CD4-positive, alpha-beta T cell treated with Interleukin-6 at 100 ng/mL for 8 hours (primary cell): ENCODE data around the gene ZBTB38.

Experiments
- DNase-seq: peaks from one replicate; pipeline ENCODE4 v3.0.0-alpha.2; 2020; ENCODE audit warnings: mixed read lengths, low spot score

ZBTB38 gene

DNA sequence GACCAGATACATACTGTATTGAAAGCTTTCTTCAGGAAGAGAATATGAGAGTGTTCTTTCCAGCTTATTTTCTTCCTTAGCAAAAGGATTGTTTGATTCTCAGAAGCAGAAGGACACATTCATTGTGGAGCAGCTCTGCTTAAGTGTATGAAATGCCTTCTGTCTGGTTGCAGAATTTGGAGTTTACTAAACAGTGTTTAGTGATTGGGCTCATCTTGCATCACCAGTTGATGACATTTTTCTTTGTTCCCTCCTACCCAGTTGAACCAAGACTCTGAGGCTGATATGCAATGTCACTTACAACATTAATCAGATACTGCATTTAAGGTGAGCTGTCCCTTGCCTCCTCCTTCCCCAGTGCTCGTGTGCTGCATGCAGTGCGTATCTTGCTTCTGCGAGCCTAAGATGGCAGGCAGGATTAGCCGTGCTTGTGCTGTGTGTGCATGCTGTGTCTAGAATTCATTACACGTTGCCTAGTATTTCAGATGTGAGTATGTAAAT, 18.4 kb downstream of the ZBTB38 start:
- DNase-seq = no peak

DNA sequence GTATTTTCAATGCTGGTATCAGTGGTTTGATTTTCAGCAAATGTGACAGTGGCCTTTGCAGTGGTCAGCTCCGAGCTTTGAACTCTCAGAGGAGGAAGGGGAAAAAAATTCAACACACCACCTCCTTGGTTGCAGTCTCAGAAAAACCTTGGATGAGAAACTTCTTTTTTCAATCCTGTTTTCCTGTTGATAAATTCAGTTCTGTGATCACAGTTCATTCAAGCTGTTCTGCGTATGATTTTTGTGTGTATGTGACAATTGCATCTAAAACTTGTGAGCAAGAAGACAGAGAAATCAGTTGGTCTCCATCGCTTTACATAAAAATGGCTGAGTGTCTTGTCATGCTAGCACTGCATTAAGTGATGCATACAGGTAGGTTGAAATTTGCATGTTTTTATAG, 19.2 kb downstream of the ZBTB38 start:
- no peak for DNase-seq

DNA sequence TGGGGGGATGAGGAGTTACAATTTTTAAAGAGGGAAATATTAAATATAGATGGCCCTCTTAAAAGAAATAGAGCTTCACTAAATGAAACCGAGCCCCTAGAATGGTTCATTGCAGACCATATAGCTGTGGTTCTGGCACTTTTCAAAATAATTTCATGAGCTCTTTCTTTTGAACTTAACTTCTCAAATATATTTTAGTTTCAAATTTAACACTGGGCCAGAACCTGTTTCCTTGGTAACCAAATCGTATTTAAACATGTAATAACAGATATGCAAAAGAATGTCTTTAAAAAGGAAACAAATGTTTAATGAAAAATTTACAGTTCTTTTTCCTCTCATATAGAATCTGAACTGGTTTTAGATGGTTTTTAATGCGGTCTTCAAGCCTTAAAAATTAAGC, 20.1 kb downstream of the ZBTB38 start:
- DNase-seq = no peak

DNA sequence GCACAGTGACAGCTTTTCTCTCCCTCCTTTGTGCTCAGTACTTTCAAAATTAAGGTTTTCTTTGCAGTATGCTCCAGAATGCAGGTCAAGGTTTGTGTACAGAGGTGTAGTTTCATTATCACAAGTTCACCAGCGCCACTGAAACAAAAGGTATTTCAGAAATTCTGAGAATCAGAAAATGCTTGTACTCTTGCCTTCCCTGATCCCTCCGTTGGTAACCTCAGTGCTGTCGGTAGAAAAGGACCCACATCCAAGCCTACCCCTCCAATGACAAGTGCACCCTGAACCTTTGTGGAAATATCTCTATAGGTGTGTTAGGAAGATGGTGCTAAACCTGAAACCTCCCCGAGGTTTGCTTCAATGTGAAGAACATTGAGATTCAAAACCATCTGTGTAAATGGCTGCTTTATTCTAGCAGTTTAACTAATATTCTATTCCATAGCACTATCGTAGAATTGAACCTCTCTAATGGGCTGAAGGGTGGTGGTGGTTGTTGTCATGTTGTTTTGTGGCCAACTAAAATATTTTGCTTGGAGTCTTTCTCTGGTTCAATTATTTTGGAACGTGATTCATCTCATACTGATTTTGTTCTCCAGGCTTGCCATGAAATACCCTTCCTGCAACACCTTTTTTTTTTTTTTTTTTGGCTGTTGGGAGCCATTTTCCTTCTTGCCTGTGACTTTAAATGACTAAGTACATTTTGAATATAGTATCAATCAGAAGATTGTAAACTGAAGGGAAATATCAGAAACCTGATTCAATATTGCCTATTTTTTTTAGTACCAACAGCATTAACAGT, 20.7 kb downstream of the ZBTB38 start:
- DNase-seq = no peak

DNA sequence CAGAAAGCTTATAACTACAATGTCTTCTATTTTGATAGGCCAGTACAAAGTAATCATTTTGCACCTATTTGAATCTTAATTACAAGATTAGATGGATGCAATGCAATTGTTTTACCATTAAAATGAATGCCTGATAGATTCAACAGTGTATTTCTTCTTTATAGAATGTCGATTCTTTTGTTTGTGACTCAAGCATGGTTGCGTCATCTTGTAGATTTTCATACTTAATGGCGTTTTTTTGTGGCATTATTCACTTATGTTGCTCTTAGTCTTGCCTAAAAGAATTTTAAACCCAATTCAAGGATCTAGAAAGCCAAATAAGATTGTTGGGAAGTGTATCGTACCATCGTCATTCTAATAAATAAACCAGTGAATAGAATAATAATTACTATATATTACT, 21.4 kb downstream of the ZBTB38 start:
- no peak for DNase-seq

DNA sequence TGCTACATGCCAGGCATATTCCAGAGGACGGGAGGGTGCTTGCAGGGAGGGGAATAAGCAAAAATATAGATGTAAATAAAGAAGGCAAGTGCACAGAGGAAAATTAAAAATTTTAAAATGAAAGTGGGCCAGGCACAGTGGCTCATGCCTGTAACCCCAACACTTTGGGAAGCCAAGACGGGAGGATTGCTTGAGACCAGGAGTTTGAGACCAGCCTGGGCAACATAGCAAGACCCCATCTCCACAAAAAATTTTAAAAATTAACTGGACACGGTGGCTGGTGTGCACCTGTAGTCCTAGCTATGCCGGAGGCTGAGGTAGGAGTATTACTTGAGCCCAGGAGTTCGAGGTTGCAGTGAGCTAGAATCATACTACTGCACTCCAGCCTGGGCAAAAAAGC, 22.4 kb downstream of the ZBTB38 start:
- DNase-seq = no peak

DNA sequence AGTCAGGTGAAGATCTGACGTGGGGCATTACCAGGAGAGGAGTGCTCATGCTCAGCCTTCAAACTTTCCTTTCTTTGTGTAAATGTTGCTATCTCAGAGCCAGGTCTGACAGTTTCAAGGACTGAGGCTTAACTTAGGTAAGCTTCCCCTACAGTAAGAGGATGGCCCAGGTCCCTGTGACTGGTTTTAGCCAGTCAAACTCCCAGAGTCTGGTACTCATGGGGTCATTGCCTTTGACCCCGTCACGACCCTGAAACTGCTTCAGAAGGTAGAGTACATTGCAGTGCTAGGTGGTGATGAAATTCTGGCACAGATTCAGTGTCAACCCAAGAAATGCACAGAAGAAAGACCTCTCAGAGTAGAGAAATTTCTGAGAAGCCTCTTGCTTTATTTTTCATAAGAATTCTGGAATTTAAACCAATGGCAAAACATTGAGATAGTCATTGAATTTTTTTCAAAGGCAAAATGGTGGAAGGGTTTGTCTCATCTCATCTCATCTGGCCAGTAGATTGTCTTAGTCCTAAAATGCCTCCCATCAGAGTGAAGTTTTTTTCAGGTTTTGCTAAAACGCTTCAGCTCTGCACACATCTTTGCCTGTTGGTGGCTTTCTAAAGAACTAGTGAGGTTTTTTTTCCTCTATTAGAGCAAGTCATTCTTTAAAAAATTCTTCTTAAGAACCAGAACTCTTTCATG, 23.1 kb downstream of the ZBTB38 start:
- DNase-seq = no peak

DNA sequence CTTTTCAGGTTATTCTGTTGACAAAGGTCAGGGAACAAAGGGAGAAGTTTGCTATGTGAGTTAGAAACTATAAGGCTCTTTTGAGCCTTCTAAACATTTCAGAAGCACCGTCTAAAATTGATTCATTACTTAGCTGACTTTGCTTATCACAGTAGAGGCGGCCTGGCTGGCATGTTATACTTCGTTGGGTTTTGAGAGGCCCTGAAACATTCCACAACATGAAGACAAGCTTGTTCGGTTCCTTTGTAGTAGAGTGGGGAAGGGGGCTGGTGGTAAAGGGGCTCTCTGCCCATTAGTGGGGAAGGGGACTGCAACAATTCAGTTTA, 23.6 kb downstream of the ZBTB38 start:
- no peak for DNase-seq

DNA sequence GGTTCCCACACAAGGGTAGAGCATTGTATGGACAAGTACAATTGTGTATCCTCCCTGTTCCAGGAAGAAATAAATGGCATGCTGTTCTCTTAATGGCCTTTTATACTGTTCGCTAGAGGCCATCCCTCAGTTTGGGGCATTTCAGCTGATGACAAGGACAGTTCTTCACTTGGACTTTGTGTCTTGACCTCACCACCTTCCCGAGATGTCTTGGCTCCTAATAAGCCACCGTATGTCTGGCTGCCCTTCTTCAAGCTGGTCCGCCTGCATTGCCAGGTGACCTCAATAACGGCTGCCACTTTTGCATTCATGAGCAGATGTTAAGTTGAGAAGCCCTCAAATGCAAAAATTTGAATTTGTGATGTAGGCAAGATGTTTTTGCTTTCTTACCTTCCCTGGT, 24.1 kb downstream of the ZBTB38 start:
- no peak for DNase-seq

DNA sequence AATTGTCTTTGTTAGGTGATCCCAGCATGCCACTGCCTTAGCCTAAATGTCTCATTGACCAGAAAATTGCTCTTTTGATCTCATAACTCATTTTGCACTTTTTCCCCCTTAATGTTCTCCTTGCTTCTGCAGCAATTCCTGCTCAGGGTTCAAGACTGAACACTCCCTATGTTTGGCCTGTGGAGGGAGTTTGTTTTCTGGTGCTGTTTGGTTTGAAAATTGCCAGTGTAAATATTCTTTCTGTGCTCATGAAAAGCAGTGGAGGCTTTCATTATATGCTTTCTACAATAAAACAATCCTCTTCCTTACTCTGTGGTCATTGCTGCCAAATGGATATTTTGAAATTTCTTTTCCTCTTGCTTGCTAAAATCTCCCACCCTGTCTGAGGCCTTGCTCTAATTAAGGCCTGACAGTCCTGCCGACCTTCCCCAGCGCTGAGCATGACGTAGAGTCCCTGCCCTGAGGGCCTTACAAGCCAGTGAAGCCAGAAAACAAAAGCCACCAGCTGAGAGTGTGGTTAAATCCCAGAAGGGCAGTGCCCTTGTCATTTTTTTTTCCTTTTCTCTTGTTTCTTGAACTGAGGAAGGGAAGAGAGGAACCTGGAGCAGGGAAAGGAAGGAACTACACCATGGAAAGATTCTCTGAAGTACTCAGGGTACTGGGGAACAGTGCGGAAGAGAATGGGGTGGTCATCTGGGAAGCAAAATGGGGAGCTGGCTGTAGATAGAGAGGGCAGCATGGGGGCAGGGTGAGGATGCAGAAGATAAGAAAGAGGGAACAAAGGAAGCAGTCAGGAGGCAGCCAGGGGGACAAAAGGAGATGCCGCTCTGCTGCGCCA, 24.8 kb downstream of the ZBTB38 start:
- DNase-seq = no peak

DNA sequence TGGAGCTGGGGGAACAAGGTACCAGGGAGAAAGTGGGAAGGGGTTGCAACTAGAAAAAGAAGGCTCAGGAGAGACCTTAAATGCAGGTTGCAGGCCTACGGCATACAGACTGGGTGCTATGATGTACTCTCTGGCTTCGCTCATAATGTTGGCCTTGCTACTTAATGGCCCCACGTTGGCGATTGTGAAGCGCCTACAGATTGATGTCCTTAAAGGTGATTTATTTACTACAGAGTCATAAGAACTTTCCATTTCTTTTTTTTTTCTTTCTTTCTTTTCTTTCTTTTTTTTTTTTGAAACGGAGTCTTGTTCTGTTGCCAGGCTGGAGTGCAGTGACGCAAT, 25.4 kb downstream of the ZBTB38 start:
- DNase-seq = no peak

DNA sequence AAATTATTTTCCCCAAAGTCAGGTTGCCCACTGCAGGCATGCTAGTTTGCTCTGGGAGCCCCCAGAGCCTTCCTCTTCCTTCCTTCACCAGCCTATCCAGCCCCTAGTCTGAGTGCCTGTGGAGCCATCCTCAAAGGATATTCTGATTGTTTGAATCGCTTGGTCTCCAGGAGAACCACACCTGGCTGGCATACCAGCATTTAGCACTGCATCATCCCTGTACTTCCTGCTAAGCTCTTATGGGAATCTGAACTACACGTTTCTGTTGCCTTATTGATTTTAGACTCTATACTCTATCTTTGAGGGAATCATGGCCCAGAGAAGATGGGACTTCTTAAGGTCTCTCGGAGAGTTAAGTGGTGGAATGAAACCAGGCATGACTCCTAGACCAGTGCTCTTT, 26.3 kb downstream of the ZBTB38 start:
- no peak for DNase-seq

DNA sequence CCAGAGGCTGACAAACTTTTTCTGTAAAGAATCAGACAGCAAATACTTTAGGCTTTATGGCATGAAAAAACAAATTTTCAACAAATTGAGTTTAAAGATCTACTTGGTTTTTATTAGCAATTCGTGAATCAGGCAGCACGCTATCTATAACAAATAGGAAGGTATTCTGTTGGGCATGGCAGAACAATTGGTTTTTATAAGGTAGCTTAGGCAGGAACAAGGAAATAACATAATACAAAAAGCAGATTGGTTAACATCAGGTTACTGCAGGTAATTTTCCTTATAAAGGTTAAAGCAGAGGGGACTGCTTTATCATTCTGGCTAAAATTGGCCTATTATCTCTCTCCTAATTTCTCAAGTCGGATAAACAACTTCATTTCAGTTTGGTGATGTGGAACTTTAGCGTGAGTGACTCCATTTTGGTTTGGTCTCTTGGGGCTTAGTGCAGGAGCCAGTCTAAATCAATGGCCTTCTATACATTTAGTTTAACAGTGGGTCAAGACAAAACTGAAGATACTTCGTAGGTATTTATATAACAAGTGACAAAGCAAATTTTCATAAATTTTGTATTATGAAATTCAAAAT, 26.8 kb downstream of the ZBTB38 start:
- no peak for DNase-seq

DNA sequence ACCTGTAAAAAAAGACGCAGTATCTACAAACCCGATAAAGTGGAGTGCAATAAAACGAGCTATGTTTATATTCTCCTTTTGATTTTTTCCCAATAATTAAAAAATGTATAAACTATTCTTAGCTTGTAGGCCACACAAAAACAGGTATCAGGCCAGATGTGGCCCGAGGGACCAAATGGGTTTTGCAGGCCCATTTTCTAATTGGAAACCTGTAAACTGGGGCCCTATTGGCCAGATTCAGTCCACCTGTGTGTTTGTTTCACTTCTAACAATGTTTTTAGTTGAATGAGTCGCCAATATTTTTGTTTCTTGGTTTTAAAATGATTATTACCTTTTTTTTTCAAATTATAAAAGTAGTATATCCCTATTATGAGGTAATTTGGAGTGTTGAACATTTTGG, 29.7 kb downstream of the ZBTB38 start:
- no peak for DNase-seq

DNA sequence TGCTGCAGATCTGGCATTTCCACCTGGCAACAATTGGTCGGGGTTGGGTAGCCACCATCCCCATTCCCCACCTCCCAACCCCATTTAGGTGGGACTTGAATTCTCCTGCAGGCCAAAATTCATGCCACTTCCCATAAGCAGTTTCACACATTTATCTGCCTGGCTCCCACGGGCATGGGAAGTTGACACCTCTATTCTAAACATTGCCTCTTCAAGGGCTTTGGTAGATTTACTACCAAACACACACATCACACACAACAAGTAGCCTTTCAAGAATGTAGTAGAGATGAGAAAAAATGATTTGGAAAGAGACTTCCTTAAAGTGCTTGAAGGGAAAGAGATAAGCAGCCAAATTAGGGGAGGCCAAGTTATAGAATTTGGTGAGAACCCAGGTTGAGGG, 30.9 kb downstream of the ZBTB38 start:
- DNase-seq = no peak

DNA sequence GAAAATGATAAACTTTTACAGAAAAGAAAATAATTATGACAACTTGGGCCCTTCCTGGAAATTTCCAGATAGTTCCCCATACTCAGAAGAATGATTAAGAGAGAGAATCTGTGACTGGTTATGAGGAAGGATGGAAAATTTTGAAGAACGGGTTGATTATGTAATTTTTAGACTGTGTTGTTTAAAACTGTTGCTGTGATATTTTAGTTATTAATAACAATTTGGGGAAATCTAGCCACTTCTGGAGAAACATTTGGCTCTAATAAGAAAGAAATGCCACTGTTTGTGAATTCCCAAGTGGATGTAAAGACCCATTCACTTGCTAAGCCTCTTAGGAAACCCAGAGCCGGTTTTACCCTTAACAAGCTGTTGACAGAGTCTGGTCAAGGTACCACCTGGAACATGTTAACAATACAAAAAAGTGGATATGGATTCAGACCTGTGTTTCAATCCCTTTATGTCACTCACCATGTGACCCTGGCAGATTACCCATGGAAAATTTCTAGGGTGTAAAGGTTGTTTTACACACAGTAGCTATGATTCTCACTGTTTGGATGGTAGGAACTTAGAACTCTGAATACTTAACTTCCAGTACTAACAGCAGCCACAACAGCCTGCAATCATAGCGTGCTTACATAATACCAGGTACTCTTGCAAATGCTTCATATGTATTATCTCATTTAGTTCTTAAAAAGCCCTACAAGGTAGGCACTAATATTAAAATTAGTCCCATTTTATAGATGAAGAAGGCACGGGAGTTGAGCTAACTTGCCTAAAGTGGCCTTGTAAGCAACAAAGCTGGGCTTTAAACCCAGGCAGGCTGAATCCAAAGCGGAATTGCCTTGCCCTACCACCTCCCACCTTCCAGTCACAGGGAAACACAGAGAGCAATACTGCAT, 32.0 kb downstream of the ZBTB38 start:
- DNase-seq = no peak

DNA sequence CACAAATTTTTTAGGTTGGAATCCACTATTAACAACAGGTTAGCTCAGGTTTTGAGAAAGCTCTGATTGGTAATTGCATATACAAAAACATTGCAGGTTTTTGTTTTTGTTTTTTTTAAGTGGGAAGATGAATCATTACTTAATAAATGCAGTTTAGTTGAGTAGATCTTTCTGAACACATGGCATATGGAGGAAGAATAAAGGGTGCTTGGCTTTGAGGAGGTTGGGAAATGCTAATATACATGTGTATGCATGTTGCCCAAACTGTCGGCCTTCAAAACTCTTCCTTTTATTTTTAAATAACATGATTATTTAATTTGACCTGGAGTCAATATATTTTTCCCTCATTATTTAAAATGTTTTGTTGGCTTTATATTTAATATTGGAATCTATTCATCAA, 32.8 kb downstream of the ZBTB38 start:
- DNase-seq = no peak

DNA sequence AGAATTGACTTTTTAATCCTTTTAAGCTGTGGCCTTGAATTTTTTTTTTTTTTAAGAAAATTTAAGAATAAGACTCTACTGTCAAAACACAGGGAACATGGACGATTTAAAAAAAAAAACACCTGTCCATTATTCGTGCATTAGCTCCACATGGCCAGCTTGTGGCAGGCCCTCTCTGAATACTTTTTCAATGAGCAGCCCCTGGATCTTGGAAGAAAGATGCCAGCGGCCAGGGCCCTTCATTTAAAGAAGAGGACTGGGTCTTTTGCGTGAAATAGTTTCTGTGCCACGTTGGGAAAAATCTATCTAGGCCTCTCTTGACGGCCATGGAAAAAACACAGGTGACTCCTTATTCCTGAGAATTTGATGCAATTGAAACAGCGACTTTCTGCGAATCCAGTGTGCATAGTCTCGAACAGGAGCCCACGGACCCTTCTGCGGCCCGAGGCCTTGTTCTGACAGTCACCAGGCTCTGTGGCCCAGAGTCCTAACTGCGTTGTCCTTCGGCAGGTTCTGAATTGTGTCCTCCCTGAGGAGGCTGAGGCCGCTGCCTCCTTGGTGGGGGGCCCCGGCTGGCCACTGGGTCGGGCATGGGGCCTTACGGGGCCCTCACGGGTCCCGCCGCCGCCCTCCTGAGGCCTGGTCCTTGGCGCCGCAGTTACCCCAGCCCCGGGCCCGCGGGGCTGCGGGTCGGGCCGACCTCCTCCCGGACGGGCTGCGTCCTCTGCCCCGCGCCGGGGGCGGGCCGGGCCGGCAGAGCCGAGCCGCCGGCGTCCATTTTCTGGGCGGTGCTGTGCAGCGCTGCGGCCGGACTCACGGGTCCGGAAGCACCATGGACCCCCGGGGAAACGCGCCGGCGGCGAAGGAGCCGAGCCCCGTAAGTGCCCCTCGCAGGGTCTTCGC, 33.5 kb downstream of the ZBTB38 start:
- peak; percentile 40 for DNase-seq

DNA sequence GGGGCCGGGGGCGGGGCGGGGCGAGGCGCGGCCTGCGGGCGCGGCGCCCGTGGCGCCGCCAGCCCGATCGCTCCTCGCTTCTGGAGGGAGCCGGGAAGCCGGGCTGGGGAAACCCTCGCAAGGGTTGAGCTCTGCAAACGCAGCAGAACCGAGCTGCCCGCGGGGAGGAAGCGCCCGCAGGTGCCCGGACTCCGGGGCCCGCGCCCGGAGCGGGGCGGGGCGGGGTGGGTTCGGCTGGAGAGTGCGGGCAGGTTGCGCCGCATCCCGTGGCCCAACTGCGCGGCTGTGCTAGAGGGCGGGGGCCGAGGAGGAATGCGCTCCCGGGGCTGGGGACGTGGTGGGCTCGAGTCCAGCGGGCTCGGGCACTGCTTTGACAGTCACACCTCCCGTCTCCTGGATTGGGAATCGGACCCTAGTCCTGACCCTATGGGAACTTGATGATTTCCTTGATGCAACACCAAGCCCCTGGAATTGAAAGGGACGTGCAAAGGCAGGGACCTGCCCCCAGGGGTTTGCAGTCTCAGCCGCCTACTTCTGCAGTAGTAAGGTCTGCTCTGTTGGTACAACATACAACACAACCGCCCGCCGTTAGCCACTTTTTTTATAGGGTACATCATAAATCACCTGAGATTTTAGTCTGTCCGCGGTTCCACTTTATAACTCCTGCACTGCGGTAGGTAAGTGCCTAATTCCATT, 34.3 kb downstream of the ZBTB38 start:
- peak; percentile 49 for DNase-seq

DNA sequence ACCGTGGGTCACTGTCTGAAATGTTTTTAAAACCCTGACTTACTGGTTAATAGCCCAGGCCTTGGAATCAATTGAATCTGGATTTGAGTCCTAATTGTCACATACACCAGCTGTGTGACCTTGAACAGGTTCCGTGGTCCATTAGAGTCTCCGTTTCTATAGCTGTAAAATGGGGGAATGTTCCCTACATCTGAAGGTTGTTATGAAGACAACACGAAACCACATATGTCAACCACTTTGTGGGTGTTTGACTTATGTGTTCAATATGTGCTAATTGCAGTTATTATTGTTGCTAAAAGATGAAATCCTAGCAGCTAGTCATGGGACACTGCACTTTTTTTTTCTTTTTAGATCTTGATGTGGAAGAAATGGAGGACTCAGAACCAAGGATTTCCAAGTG, 35.3 kb downstream of the ZBTB38 start:
- DNase-seq = no peak
